ENCODE results near the gene KRTAP10-12. TPM values are rescaled to one million over a fixed set of nuclear protein-coding genes. Genes with fewer than 3 reads are reported as not detected.
A peak's percentile ranks its signal among the peaks of the same experiment; 100 is the strongest.
"Not testable (repeated sequence)": the region's sequence is repeated elsewhere in the genome, so short reads cannot be mapped to it uniquely, and the experiment has no call there.

The KRTAP10-12 gene
- total RNA-seq, 4 donors from 2014 or later, result not detected

DNA sequence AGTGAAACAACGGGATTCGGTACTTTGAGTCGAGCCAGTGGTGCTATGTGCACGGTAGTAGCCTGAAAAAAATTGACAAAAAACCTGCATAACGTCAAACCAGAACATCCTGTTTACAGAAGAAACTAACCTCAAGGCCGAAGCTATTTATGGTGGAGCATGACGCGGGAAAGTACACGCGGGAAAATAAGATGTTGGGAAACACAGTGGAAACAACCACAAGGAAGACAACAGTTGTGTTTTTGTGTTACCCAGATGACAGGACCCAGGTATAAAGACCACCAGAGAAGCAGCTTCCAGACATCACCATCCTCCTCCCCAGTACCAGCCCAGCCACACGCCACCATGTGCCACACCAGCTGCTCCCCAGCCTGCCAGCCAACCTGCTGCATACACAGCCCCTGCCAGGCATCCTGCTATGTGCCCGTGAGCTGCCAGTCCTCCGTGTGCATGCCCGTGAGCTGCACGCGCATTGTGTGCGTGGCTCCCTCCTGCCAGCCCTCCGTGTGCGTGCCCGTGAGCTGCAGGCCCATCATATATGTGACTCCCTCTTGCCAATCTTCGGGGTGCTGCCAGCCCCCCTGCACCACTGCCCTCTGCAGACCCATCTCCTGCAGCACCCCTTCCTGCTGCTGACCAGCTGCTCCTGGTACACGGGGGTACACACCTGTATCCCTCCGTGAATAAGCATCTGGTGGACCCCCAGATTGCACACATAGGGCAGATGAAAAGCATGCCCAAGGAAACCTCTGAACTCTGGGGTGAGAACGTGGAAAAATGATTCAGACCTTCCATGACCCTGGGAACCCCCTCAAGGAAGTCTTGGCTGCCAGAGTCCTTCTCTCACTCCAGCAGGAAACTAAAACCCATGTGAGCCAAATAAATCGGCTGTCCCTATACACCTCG lies 39.1 kb upstream of the KRTAP10-12 start, which contains the start of gene KRTAP12-3:
Gene KRTAP12-3 (plus strand): TSS at position 298 of the 906 bp plus-strand sequence. CDS start 48 bp downstream, at position 346.
- peak within 1 kb of the TSS in 1 of 4 donors; percentile 40 for H3K27ac ChIP-seq
- no peak for TF ChIP-seq EP300 (IDR thresholded peaks at IDR 0.05)
- H3K4me1 ChIP-seq, result no peaks in the 10 kb centered on the region
- no peak for DNase-seq (ENCODE audit: low spot score in 2 of 2)
- no peak within 1 kb of the TSS for H3K4me3 ChIP-seq
- no peaks in the 10 kb centered on the region for H3K36me3 ChIP-seq
- H3K9me3 ChIP-seq, result peaks cover 0 to 31% (median 0%) of the 10 kb centered on the region in 4 donors
- H3K27me3 ChIP-seq, result no peaks in the 10 kb centered on the region
- WGBS, 2 donors, result 77 to 79% methylated on average over 22 to 26 of the region's 26 CpGs

DNA sequence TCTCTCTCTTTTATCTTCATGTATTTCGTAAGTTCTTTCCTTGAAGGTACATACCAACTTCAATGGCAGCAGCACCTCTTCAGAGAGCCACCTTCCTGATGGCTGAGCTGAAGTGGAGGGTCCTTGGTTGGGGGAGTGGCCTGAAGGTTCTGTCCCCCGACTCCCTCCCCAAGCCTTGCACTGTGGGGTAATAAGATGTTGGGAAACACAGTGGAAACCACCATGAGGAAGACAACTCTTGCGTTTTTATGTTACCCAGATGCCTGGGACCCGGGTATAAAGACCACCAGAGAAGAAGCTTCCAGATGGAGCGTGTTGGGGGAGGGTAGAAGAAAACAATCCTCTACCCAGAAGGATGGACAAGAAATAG lies 38.4 kb upstream of the KRTAP10-12 start:
- 72 to 86% methylated on average over 5 of the region's 5 CpGs for WGBS, 2 donors

DNA sequence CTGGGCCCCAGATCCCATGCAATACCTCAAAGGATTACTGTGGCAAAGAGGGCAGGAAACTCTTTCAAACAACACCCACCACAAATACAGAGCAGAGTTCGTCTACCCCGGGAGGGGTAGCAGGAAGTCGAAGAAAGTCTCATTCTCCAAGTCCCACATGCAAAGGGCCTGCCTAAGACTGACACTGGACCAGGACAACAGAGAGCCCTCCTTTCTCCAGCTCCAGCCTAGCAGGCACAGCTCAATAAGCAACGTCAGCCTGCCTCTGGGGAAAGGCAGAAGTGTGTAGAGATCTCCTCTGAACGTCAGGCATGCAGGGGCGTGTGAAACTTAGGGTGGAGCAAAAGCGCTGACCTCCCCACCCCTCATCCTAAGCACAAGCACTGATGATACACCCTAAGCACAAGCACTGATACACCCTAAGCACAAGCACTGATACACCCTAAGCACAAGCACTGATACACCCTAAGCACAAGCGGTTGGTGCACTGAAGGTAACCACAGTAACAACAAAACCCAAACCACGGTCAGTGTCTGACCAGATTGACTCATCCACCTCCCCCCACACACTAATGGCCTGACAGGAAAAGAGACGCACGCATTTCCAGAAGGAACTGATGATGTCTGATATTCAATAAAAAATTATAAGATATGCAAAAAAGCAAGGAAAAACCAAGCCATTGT lies 37.9 kb upstream of the KRTAP10-12 start:
- 38 to 47% methylated on average over 10 to 11 of the region's 11 CpGs for WGBS, 2 donors
- Histone ChIP-seq H3K27ac (no peak overlapping the region), H3K9me3 (peaks cover 0 to 38% (median 0%) of the 10 kb centered on the region in 4 donors), H3K36me3 (no peaks in the 10 kb centered on the region), H3K4me1 (no peaks in the 10 kb centered on the region), H3K27me3 (no peaks in the 10 kb centered on the region), H3K4me3 (no peak overlapping the region)
- DNase-seq (ENCODE audit: low spot score in 2 of 2), result no peak
- no peak for TF ChIP-seq EP300 (IDR thresholded peaks at IDR 0.05)
- TF ChIP-seq POLR2A (IDR thresholded peaks at IDR 0.05), result no peak

More for the DNA sequence above, 38.4 kb upstream of the KRTAP10-12 start:
- Histone ChIP-seq H3K27me3 (no peaks in the 10 kb centered on the region), H3K4me1 (no peaks in the 10 kb centered on the region), H3K36me3 (no peaks in the 10 kb centered on the region), H3K4me3 (no peak overlapping the region), H3K9me3 (peaks cover 0 to 32% (median 0%) of the 10 kb centered on the region in 4 donors), H3K27ac (no peak overlapping the region)
- TF ChIP-seq POLR2A (IDR thresholded peaks at IDR 0.05), result no peak
- TF ChIP-seq, protein P1, sequence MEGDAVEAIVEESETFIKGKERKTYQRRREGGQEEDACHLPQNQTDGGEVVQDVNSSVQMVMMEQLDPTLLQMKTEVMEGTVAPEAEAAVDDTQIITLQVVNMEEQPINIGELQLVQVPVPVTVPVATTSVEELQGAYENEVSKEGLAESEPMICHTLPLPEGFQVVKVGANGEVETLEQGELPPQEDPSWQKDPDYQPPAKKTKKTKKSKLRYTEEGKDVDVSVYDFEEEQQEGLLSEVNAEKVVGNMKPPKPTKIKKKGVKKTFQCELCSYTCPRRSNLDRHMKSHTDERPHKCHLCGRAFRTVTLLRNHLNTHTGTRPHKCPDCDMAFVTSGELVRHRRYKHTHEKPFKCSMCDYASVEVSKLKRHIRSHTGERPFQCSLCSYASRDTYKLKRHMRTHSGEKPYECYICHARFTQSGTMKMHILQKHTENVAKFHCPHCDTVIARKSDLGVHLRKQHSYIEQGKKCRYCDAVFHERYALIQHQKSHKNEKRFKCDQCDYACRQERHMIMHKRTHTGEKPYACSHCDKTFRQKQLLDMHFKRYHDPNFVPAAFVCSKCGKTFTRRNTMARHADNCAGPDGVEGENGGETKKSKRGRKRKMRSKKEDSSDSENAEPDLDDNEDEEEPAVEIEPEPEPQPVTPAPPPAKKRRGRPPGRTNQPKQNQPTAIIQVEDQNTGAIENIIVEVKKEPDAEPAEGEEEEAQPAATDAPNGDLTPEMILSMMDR (IDR thresholded peaks at IDR 0.05), result no peak
- no peak for TF ChIP-seq EP300 (IDR thresholded peaks at IDR 0.05)
- no peak for DNase-seq (ENCODE audit: low spot score in 2 of 2)

DNA sequence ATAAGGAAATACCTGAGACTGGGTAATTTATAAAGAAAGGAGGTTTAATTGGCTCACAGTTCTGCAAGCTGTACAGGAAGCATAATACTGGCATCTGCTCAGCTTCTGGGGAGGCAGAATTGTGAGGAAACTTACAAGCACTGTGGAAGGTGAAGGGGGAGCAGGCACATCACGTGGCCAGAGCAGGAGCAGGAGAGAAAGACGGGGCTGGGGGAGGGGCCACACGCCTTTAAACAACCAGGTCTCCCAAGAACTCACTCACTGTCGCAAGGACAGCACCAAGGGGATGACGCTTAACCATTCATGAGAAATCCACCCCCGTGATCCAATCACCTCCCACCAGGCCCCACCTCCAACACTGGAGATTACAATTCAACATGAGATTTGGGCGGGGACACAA lies 35.4 kb upstream of the KRTAP10-12 start:
- H3K27me3 ChIP-seq; H3K4me1 ChIP-seq; H3K4me3 ChIP-seq; H3K27ac ChIP-seq; DNase-seq (ENCODE audit: low spot score in 2 of 2); H3K36me3 ChIP-seq: not testable (repeated sequence)
- H3K9me3 ChIP-seq, result peaks cover 0 to 36% (median 0%) of the 10 kb centered on the region in 4 donors
- 42 to 48% methylated on average over 7 of the region's 7 CpGs for WGBS, 2 donors

DNA sequence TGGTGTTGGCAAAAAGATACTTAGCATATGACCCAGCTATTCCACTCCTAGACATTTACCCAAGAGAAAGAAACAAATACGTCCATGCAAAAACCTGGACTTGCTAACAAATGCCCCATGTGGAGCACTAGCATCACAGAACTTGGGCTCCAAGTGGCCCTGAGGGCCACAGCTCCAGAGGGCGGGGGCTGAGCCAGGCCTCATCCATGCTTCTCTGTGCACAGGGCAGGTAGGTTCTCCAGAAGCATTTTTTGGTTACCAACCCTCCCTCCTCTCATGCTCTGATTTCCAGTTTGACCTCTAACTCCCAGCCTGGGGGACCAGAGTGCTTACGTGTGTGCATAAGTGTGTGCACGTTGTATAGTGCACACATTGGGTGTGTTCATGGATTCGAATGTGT lies 32.3 kb upstream of the KRTAP10-12 start:
- DNase-seq (ENCODE audit: low spot score in 2 of 2), result no peak
- 82 to 84% methylated on average over 5 of the region's 5 CpGs for WGBS, 2 donors
- Histone ChIP-seq H3K4me1 (no peaks in the 10 kb centered on the region), H3K27me3 (no peaks in the 10 kb centered on the region), H3K36me3 (no peaks in the 10 kb centered on the region), H3K4me3 (no peak overlapping the region), H3K27ac (no peak overlapping the region), H3K9me3 (peaks cover 0 to 31% (median 0%) of the 10 kb centered on the region in 4 donors)
- TF ChIP-seq EP300 (IDR thresholded peaks at IDR 0.05) (no peak), POLR2A (IDR thresholded peaks at IDR 0.05) (no peak)
- TF ChIP-seq, protein P1 (IDR thresholded peaks at IDR 0.05), result no peak

- DNase-seq (ENCODE audit: low spot score in 2 of 2), result no peak
- Histone ChIP-seq H3K4me3 (no peak within 1 kb of the TSS), H3K27me3 (no peaks in the 10 kb centered on the region), H3K4me1 (no peaks in the 10 kb centered on the region), H3K9me3 (peaks cover 0 to 43% (median 3%) of the 10 kb centered on the region in 4 donors), H3K27ac (no peak within 1 kb of the TSS), H3K36me3 (no peaks in the 10 kb centered on the region)
- WGBS, 2 donors, result 56 to 89% methylated on average over 14 to 19 of the region's 19 CpGs
- TF ChIP-seq, protein P1 (IDR thresholded peaks at IDR 0.05), result no peak
- TF ChIP-seq POLR2A (IDR thresholded peaks at IDR 0.05) (no peak), EP300 (IDR thresholded peaks at IDR 0.05) (no peak)
Observed at GRCh38 chr21:44666401-44667320, 30.3 kb upstream of the KRTAP10-12 start, which contains the start of gene KRTAP12-2. Gene KRTAP12-2 (minus strand): TSS chr21:44666927. CDS start chr21:44666886, 41 bp downstream.

All from tibial nerve (tissue), 4 donors.